ENCODE results near the gene KPNA5. TPM values are rescaled to one million over a fixed set of nuclear protein-coding genes. Genes with fewer than 3 reads are reported as not detected.

KPNA5 gene
- total and polyA plus RNA-seq, 9 of the 15 experiments (the other 6 are each of a cell fraction or from before 2014, with no cell fraction given) = 3.2 to 10.3 (median 6.5) TPM

- ATAC-seq (no peak), DNase-seq (ENCODE audit: extremely low read depth in 1 of 4, low spot score in 3 of 4) (no peak)
- WGBS (ENCODE audit: insufficient coverage, low coverage, missing lambda C conversion rate) = 54% methylated on average over 1 of the region's 1 CpG
Observed at GRCh38 chr6:116705917-116706316, 24.9 kb downstream of the KPNA5 start.

GRCh38 chr6:116714296-116714695 lies 33.3 kb downstream of the KPNA5 start:
- H3K9me1 ChIP-seq (ENCODE audit: control insufficient read depth, insufficient read depth, low read length) = no peaks in the 10 kb centered on the region
- intact Hi-C loops (cut with micrococcal nuclease) (no loop called here), in situ Hi-C loops (cut with MboI) (no loop called here)
- H3K27ac ChIP-seq (ENCODE audit: extremely low read depth, low read depth, low read length) = no peak overlapping the region
- WGBS (ENCODE audit: insufficient coverage, low coverage, missing lambda C conversion rate) = 64% methylated on average over 1 of the region's 1 CpG
- no peaks in the 10 kb centered on the region for H3K27me3 ChIP-seq (ENCODE audit: control insufficient read depth in 2 of 2, insufficient read depth in 2 of 2, low read length in 2 of 2)
- H3K4me3 ChIP-seq = no peak overlapping the region
- no peaks in the 10 kb centered on the region for H3K4me1 ChIP-seq (replicated peaks in 1 of 2; ENCODE audit: control insufficient read depth in 2 of 2, insufficient read depth in 2 of 2, low read length in 2 of 2)
- H3K9me3 ChIP-seq (replicated peaks; ENCODE audit: control insufficient read depth, insufficient read depth, low read depth, low read length) = no peaks in the 10 kb centered on the region
- FAIRE-seq (no peak), ATAC-seq (no peak; the same call in 2 of the 3 replicates), DNase-seq (ENCODE audit: extremely low read depth in 1 of 4, low spot score in 3 of 4) (no peak)
- ChIA-PET POLR2A (interaction anchor here (1.0 kb wide), 1 partner anchor 10 kb away, joined by 3 read pairs; no protein-coding TSS in a partner anchor), CTCF (ENCODE audit: low intra/inter-chr PET ratio) (no interaction called here)
- no TSS peak for BruUV-seq (replicated peaks)
- no peaks in the 10 kb centered on the region for H3K79me2 ChIP-seq (ENCODE audit: control insufficient read depth, insufficient read depth, low read length)
- no peaks in the 10 kb centered on the region for H4K20me1 ChIP-seq (replicated peaks; ENCODE audit: control insufficient read depth, insufficient read depth, low read length)
- no peak overlapping the region for H2AFZ ChIP-seq (ENCODE audit: low read depth, low read length)
- TF ChIP-seq NRF1 (conservative IDR thresholded peaks at IDR 0.05 in 1 of 2, IDR thresholded peaks at IDR 0.05 in 1 of 2) (no peak), ZNF274 (IDR thresholded peaks at IDR 0.05; ENCODE audit: borderline replicate concordance, low read depth, low read length) (no peak), KAT8 (IDR thresholded peaks at IDR 0.05; ENCODE audit: low read depth) (no peak), DPF2 (IDR thresholded peaks at IDR 0.05) (no peak), MCM2 (IDR thresholded peaks at IDR 0.05; ENCODE audit: low read depth) (no peak), SNRNP70 (optimal IDR thresholded peaks at IDR 0.05; ENCODE audit: low read depth, low read length) (no peak), CBX5 (IDR thresholded peaks at IDR 0.05; ENCODE audit: borderline replicate concordance, low read depth) (no peak), MLX (CRISPR knock-in tag; conservative IDR thresholded peaks at IDR 0.05) (no peak)
- H3K36me3 ChIP-seq (ENCODE audit: control insufficient read depth, insufficient read depth, low read length) = peaks cover 23% of the 10 kb centered on the region; the same call in 2 of the 3 replicates
- H3K9ac ChIP-seq (ENCODE audit: insufficient read depth in 1 of 2, low read depth in 2 of 2, low read length in 2 of 2) = no peak overlapping the region
- no peak overlapping the region for H3K4me2 ChIP-seq (ENCODE audit: insufficient read depth, low read length)

More at GRCh38 chr6:116705917-116706316, 24.9 kb downstream of the KPNA5 start:
- TF ChIP-seq NR2C1 (IDR thresholded peaks at IDR 0.05) (no peak), NR2C1 (tag; IDR thresholded peaks at IDR 0.05) (no peak)
- no peaks in the 10 kb centered on the region for H4K20me1 ChIP-seq (replicated peaks; ENCODE audit: control insufficient read depth, insufficient read depth, low read length)
- H3K27ac ChIP-seq (ENCODE audit: extremely low read depth, low read depth, low read length) = no peak overlapping the region
- in situ Hi-C loops (cut with MboI) (no loop called here), intact Hi-C loops (cut with micrococcal nuclease) (no loop called here)
- POLR2A ChIA-PET = no interaction called here
- H3K4me2 ChIP-seq (ENCODE audit: insufficient read depth, low read length) = no peak overlapping the region
- H3K27me3 ChIP-seq (ENCODE audit: control insufficient read depth in 2 of 2, insufficient read depth in 2 of 2, low read length in 2 of 2) = no peaks in the 10 kb centered on the region
- CTCF ChIA-PET (ENCODE audit: low intra/inter-chr PET ratio) = no interaction called here
- H3K9ac ChIP-seq (ENCODE audit: insufficient read depth in 1 of 2, low read depth in 2 of 2, low read length in 2 of 2) = no peak overlapping the region
- no peaks in the 10 kb centered on the region for H3K79me2 ChIP-seq (ENCODE audit: control insufficient read depth, insufficient read depth, low read length)
- H3K4me3 ChIP-seq = no peak overlapping the region
- peaks cover 38% of the 10 kb centered on the region; the same call in 2 of the 3 replicates for H3K36me3 ChIP-seq (ENCODE audit: control insufficient read depth, insufficient read depth, low read length)
- no peak for FAIRE-seq
- H3K9me3 ChIP-seq (replicated peaks; ENCODE audit: control insufficient read depth, insufficient read depth, low read depth, low read length) = no peaks in the 10 kb centered on the region
- no peak overlapping the region for H2AFZ ChIP-seq (ENCODE audit: low read depth, low read length)
- no TSS peak for BruUV-seq (replicated peaks)
- no peaks in the 10 kb centered on the region for H3K9me1 ChIP-seq (ENCODE audit: control insufficient read depth, insufficient read depth, low read length)
- H3K4me1 ChIP-seq (replicated peaks in 1 of 2; ENCODE audit: control insufficient read depth in 2 of 2, insufficient read depth in 2 of 2, low read length in 2 of 2) = no peaks in the 10 kb centered on the region
